KOPT-K1 (cell line): Measurements from ENCODE around the gene PEPD.

Experiments used
- H3K27ac ChIP-seq: fragments of 200-600 bp; sonication (generic); 2 replicates; pipeline ENCODE4 v1.5.1; 2016; ENCODE audit warnings: antibody characterized with exemption, mild to moderate bottlenecking, low read depth, low read length; ENCODE audit not compliant: poor library complexity, severe bottlenecking
- H3K36me3 ChIP-seq: fragments of 200-600 bp; sonication (generic); 2 replicates; pipeline ENCODE4 v1.5.1; 2017; ENCODE audit warnings: antibody characterized with exemption, mild to moderate bottlenecking, low read length, moderate library complexity; ENCODE audit not compliant: insufficient read depth
- H3K9me3 ChIP-seq: fragments of 200-600 bp; sonication (generic); 2 replicates; pipeline ENCODE4 v1.5.1; 2017; ENCODE audit warnings: antibody characterized with exemption, low read length, mild to moderate bottlenecking; ENCODE audit not compliant: insufficient read depth, poor library complexity, severe bottlenecking

Gene PEPD

GRCh38 chr19:33553530-33554310 lies 32.1 kb upstream of the PEPD start:
- no peaks in the 10 kb centered on the region for H3K36me3 ChIP-seq
- H3K9me3 ChIP-seq: no peaks in the 10 kb centered on the region
- H3K27ac ChIP-seq: no peak overlapping the region

DNA sequence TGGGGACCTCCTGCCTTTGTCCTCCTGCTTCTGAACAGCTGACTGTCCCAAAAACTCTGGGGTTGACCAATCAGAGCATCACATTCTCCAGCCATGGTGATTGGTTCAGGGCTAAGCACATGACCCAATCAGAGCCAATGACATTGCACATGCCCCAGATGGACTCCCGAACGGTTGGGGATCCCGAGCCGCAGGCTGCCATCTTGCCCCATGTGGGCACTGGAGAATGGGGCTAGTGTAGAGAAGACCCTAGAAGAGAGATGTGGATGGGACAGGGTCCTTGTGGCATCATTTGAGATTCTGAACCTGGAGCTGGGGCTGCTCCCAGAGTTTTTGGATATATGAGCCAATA lies 31.3 kb upstream of the PEPD start:
- Histone ChIP-seq H3K27ac (no peak overlapping the region), H3K9me3 (no peaks in the 10 kb centered on the region), H3K36me3 (no peaks in the 10 kb centered on the region)

- no peak overlapping the region for H3K27ac ChIP-seq
- no peaks in the 10 kb centered on the region for H3K36me3 ChIP-seq
These were observed 30.8 kb upstream of the PEPD start for GRCh38 chr19:33552191-33552927.

DNA sequence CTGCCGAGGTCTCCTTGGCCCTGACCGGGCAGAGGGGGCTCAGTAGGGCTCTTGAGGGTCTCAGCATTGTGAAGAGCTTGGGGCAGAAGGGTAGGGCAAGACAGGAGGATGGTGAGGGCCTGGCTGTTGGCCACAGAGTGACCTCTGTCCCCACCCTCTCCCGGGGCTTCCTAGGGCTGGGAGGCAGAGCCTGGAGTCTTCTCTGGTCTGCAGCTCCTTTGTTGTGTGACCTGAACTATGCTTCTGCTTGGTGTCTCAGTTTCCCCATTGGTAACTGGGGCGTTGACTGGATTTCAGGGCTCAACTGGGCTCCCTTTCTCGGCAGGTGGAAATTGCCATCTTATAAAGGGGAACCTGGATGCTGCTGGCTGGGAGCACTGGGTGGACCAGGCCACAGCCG lies 30.1 kb upstream of the PEPD start:
- Histone ChIP-seq H3K9me3 (no peaks in the 10 kb centered on the region), H3K27ac (no peak overlapping the region), H3K36me3 (no peaks in the 10 kb centered on the region)

More at GRCh38 chr19:33552191-33552927, 30.8 kb upstream of the PEPD start:
- H3K9me3 ChIP-seq: no peaks in the 10 kb centered on the region

GRCh38 chr19:33550768-33551167 lies 29.2 kb upstream of the PEPD start:
- Histone ChIP-seq H3K36me3 (no peaks in the 10 kb centered on the region), H3K9me3 (no peaks in the 10 kb centered on the region), H3K27ac (no peak overlapping the region)

- H3K36me3 ChIP-seq: no peaks in the 10 kb centered on the region
- no peak overlapping the region for H3K27ac ChIP-seq
- H3K9me3 ChIP-seq: no peaks in the 10 kb centered on the region
These were observed 26.1 kb upstream of the PEPD start for GRCh38 chr19:33547676-33548075.

DNA sequence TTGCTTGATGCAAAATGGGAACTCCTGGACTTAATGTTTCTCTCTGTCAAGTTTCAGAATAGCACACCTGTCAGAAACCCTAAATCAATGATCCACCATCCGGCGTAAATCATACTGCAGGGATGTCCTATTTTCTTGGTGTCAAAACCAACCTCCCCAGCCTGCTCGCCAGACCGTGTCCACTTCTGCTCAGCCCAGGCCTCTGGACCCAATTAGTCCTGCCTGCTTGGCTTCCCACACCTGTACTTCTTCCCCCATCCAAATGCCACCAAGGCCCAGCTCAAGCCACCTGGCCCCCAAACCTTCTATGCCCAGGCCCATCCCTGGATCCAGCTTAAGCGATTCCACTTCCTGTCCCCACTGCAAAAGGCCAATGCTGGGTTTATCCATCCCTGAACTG lies 25.1 kb upstream of the PEPD start:
- no peaks in the 10 kb centered on the region for H3K36me3 ChIP-seq
- H3K9me3 ChIP-seq: no peaks in the 10 kb centered on the region
- H3K27ac ChIP-seq: no peak overlapping the region

GRCh38 chr19:33545217-33545981 lies 23.8 kb upstream of the PEPD start:
- Histone ChIP-seq H3K27ac (no peak overlapping the region), H3K9me3 (no peaks in the 10 kb centered on the region), H3K36me3 (no peaks in the 10 kb centered on the region)

DNA sequence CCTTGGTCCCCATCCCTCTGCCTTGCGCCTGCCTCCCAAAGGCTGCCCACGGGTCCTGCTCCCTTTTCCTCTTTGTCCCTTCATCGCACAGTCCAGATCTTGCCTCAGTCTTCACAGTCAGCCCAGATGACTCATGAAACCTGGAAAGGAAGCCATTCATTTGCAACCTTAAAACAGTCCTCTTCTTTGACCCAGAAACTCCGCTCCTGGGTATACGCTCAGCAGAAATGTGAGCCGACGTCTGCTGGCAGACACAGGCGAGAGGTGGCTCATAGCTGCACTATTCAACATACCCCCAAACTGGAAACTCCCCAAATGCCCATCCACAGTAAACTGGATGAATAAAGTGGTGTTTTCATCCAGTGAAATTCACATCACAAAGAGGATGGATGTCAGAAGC lies 13.6 kb upstream of the PEPD start:
- Histone ChIP-seq H3K27ac (no peak overlapping the region), H3K36me3 (no peaks in the 10 kb centered on the region), H3K9me3 (peaks cover 4% of the 10 kb centered on the region)

- Histone ChIP-seq H3K9me3 (peaks cover 4% of the 10 kb centered on the region), H3K36me3 (no peaks in the 10 kb centered on the region), H3K27ac (no peak overlapping the region)
These were observed 11.4 kb upstream of the PEPD start for GRCh38 chr19:33532859-33533460.

GRCh38 chr19:33530842-33531241 lies 9.3 kb upstream of the PEPD start:
- Histone ChIP-seq H3K9me3 (no peaks in the 10 kb centered on the region), H3K27ac (no peak overlapping the region), H3K36me3 (no peaks in the 10 kb centered on the region)

- H3K27ac ChIP-seq: no peak overlapping the region
- no peaks in the 10 kb centered on the region for H3K36me3 ChIP-seq
- no peaks in the 10 kb centered on the region for H3K9me3 ChIP-seq
These were observed 8.7 kb upstream of the PEPD start for GRCh38 chr19:33530296-33530695.

DNA sequence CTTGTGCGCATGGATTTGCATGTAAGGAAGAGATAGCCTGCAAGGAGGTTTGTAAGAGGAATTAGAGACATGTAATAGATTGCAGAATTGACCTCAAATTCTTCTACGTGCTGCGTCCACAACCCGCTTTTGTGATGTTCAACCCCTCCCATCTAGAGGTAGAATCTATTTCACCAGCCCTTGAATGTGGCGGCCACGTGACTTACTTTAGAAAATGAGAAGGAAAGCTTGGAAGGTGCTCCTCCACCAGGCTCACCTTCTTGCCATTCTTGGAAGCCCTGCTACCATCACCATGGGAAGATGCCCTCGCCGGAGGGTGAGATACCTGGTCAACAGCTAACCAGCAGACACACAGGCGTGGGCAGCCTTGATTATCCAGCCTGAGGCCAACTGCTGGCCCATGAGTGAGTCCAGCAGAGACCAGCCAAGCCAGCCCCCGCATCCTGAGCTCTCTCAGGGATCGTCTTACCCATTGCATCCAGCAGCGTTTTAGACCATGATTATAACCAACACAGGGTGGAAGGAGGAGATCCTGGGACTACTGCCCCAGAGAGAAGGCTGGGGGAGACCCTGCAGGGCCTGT lies 7.6 kb upstream of the PEPD start:
- Histone ChIP-seq H3K9me3 (no peaks in the 10 kb centered on the region), H3K27ac (no peak overlapping the region), H3K36me3 (no peaks in the 10 kb centered on the region)

GRCh38 chr19:33528404-33528803 lies 6.8 kb upstream of the PEPD start:
- no peak overlapping the region for H3K27ac ChIP-seq
- H3K9me3 ChIP-seq: no peaks in the 10 kb centered on the region
- no peaks in the 10 kb centered on the region for H3K36me3 ChIP-seq

- Histone ChIP-seq H3K36me3 (no peaks in the 10 kb centered on the region), H3K9me3 (no peaks in the 10 kb centered on the region), H3K27ac (no peak overlapping the region)
These were observed 5.5 kb upstream of the PEPD start for GRCh38 chr19:33527125-33527524.
